NCI-H526 (cell line): ENCODE measurements around the gene TXNL4B.
"Not testable (repeated sequence)": the region's sequence is repeated elsewhere in the genome, so short reads cannot be mapped to it uniquely, and the experiment has no call there.

Experiments used
- DNase-seq, 2 experiments: peaks; one replicate each; lab custom pipeline; 2025; lab: John Stamatoyannopoulos, UW

The TXNL4B gene

DNA sequence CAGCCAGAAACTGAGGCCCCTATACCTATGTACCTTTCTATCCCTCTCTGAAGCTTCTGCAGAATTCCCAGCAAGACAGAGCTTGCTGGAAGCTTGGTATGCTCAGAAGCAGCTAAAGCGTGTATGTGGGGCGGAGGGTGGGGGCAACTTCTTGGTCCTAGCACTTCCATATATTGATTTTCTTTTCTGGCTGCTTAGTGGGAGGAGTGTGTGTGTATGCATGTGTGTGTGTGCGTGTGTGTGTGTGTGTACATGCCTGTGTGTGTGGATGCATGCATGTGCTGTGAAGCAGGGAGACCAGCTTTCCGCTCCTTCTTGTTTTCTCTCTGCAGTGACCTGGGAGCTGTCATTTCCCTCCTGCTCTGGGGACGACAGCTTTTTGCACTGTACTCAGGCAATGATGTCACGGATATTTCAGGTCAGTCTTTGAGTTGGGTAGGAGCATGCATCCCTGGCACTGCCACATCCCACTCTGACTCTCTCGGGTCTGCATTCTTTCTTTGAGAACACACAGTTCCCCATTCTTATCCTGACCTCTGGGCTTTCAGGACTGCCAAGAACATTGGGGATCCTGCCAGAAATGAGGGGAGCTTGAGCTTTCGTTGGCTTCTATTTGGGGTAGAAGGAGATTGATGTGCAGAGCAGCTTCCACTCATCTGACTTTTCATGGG lies 19.7 kb downstream of the TXNL4B start:
- DNase-seq, result no peak

DNA sequence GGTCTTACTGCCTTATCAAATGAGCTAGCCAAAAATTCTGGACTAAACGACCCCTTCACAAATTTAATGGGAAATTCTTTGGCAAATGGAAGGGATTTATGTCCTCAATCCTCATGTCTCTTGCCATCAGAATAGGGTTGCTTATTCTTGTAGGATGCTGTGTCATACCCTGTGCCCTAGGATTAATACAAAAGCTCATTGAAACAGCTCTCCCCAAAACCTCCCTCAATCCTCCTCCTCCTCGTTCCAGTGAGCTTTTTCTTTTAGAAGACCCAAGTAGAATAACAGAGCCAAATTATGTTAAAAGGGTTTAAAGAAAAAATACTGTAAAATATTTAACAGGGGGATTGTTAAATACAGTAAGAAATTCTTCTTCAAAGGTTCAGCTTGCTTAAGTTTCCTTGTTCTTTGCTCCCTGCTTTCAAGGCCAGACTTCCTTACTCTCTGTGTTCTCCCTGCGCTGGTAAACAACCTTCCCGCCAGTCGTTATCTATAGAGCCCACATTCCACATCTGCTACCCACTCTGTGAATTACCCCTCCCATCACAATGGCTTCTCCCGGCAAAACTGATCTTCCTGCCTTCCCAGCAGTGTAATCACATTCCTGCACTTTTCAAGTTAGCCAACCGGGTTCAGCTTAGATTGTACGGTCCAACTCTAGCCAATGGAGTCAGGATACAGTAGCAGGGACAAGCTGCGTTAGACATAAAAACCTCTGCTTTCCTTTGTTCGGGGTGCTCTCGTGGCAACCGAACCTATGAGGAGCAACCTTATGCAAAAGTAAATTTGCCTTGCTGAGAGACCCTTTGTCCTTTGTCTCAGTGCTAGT lies 20.7 kb downstream of the TXNL4B start:
- no peak for DNase-seq

- no peak for DNase-seq
These were observed 24.5 kb downstream of the TXNL4B start for GRCh38 chr16:72068930-72069329.

DNA sequence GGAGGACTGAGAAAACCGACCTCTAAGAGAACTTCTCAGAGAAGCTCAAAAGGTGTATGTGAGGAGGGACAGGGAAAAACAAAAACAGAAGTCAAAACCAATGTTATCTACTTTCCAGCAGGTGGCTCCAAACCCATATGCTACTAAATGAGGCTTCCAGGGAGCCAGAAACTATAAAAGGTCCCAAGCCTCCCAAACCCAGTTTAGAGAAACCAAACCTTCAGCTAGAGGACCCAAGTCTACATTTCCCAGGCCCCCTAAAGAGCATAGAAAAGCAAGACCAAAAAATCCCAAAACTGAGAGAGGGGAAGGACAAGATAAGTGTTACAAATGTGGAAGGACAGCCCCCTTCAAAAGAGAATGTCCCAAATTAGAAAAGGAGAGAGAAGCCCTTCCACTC lies 26.7 kb downstream of the TXNL4B start:
- DNase-seq, result peak in 1 of 2 experiments; percentile 27

DNA sequence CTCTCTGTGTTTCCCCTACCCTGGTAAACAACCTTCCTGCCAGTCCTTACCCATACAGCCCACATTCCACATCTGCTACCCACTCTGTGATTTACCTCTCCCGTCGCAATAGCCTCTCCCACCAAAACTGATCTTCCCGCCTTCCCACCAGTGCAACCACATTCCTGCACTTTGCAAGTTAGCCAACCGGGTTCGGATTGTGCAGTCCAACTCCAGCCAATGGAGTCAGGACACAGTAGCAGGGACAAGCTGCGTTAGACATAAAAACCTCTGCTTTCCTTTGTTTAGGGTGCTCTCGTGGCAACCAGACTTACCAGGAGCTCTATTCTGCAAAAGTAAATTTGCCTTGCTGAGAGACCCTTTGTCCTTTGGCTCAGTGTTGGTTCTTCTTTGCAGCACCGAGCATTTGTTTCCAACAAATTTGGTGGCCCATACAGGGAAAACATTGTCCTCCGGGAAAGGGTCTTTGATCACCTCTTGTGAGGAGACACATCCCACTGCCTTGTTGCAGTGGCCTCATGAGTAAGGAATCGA lies 29.0 kb downstream of the TXNL4B start:
- DNase-seq, result no peak

GRCh38 chr16:72061564-72061963 lies 31.9 kb downstream of the TXNL4B start:
- no peak for DNase-seq

DNA sequence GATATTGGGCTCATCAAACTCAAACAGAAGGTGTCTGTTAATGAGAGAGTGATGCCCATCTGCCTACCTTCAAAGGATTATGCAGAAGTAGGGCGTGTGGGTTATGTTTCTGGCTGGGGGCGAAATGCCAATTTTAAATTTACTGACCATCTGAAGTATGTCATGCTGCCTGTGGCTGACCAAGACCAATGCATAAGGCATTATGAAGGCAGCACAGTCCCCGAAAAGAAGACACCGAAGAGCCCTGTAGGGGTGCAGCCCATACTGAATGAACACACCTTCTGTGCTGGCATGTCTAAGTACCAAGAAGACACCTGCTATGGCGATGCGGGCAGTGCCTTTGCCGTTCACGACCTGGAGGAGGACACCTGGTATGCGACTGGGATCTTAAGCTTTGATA lies 33.0 kb downstream of the TXNL4B start:
- DNase-seq, result no peak

- not testable (repeated sequence) for DNase-seq
These were observed 34.4 kb downstream of the TXNL4B start for GRCh38 chr16:72059060-72059459.

DNA sequence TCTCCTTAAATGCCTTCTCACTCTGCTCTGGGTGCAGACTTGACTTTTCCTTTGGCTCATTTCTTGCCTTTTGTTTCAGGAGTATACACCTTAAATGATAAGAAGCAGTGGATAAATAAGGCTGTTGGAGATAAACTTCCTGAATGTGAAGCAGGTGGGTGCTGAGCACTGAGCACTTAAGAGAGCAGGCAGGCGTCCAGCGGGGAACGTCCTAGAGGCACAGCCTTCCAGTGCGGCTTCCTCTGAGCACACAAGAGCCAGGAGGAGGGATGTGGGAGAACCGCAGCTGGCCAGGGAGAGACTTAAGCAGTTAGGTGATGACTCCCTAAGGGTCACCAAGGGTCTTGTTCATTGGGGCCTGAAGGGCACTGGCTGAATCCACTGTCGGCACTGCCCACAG lies 36.1 kb downstream of the TXNL4B start:
- DNase-seq, result not testable (repeated sequence)

GRCh38 chr16:72055911-72056310 lies 37.5 kb downstream of the TXNL4B start:
- no peak for DNase-seq

GRCh38 chr16:72054254-72054847 lies 39.1 kb downstream of the TXNL4B start, which contains the start of gene HP:
HP (plus strand) TSS chr16:72054505; CDS start chr16:72054653, 148 bp downstream.
- DNase-seq, result not testable (repeated sequence)

- DNase-seq, result no peak
These were observed 41.6 kb downstream of the TXNL4B start for GRCh38 chr16:72051818-72052217.

DNA sequence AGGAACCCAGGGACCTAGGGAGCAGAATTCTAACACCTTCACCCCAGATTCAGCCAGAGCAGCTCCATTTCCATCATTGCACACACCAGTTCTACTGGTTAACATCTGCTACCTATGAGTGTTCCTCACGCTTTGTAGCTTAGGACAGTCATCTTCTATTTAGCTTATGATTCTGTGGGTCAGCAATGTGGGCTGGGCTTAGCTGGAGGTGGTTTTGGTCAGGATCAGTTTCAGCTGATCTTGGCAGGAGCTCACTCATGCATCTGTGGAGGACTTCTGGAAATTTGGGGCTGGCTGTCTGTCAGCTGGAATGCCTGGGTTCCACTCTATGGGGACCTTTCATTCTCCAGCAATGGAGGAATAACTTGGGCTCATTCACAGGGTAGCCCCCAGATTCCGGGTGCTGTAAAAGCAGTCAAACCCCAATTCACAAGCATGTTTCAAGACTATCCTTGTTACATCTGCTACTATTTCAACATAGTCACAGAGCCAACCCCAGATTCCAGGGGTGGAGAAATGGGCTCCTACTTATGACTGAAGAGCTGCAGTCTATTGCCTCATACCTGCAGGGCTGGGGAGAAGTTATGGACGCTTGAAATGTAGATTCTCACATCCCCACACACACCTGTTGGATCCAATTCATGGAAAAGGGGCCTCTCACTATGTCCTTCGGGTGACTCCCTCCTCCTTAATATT lies 42.5 kb downstream of the TXNL4B start:
- no peak for DNase-seq

GRCh38 chr16:72049110-72049509 lies 44.3 kb downstream of the TXNL4B start:
- DNase-seq, result no peak

DNA sequence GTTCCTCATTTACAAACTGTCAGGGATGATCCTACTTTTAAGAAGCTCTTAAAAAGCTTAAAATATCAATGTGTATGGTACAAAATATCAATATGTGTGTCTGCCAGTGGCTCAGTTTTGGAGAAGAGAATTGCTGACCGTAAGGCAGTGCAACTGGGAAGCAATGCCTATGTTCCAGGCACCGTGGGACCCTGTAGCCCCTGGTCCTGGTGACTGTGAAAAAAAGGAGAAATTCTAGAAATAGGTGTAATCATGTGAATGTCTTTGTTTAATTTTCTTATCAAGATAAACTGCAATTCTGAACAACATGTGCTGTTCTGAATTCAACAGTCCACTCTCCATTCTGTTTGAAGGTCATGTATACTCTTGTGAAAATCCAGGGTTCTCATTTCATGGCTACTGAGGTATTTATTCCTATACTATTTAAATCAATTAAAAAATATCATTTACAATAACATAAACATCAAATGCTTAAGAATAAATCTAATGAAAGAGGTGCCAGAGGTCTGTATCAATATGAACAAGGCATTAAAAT lies 48.5 kb downstream of the TXNL4B start:
- no peak for DNase-seq

GRCh38 chr16:72044296-72044695 lies 49.1 kb downstream of the TXNL4B start:
- DNase-seq, result no peak

- DNase-seq, result no peak
These were observed 49.9 kb downstream of the TXNL4B start for GRCh38 chr16:72043539-72043938.

- DNase-seq, result no peak
These were observed 50.4 kb downstream of the TXNL4B start for GRCh38 chr16:72043058-72043457.

DNA sequence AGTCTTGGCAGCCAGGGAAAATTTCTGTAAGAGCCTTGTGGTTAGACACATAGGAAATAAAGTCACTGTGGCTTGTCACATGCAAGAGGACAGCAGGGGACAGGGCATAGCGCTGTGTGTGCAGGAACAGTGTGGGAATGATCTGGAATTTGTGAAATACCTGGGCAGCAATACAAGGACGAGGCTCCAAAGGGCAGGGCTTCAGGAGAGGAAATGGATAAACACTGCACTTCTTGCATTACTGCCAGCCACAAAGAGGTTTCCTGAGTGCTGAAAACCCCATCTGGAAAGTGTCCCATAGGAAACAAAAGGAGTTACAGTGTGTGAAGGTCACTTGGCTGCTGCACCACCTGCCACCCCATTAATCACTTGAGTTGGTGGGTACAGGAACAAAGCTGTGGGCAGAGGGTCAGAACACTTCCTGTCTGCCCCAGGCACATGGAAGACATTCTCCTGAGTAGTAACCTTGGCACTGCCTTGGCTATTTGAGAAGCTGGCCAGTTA lies 51.2 kb downstream of the TXNL4B start:
- no peak for DNase-seq

- DNase-seq, result no peak
These were observed 57.3 kb downstream of the TXNL4B start for GRCh38 chr16:72036098-72036497.
